K562 (cell line): ENCODE data around the gene PPP1R14B. TPM values are rescaled to one million over a fixed set of nuclear protein-coding genes. Genes with fewer than 3 reads are reported as not detected.

ENCODE experiments used
- BHLHE40 ChIP-seq: IDR thresholded peaks from 2 replicates; pipeline ENCODE4 v1.6.1; 2011; ENCODE audit warnings: low read length, improper control_type of control experiment
- CHD4 ChIP-seq: fragments of 200-600 bp; sonication (generic); IDR thresholded peaks from 3 replicates; pipeline ENCODE4 v1.6.1; 2012; ENCODE audit warnings: low read depth, mild to moderate bottlenecking, mixed read lengths, low read length, inconsistent platforms; ENCODE audit not compliant: insufficient read depth, insufficient replicate concordance, poor library complexity, severe bottlenecking
- ETS1 ChIP-seq: conservative IDR thresholded peaks from 2 replicates; pipeline ENCODE4 v1.6.1; 2011; ENCODE audit warnings: low read depth, mild to moderate bottlenecking, low read length; ENCODE audit not compliant: control insufficient read depth
- FOXP4 ChIP-seq: sonication (generic); formaldehyde crosslinking; IDR thresholded peaks from 2 replicates; pipeline ENCODE4 v1.8.0; 2022; ENCODE audit warnings: mild to moderate bottlenecking, missing genetic modification reagents, borderline replicate concordance
- JUND ChIP-seq, 2 experiments: IDR thresholded peaks; 2 replicates in 1 of 2; 3 replicates in 1 of 2; pipeline ENCODE4 v1.6.1; 2011; ENCODE audit warnings: borderline replicate concordance in 2 of 2, low read depth in 2 of 2, low read length in 2 of 2, improper control_type of control experiment in 1 of 2, missing biosample characterization in 1 of 2, missing genetic modification characterization in 1 of 2, missing genetic modification reagents in 1 of 2
- KLF16 ChIP-seq: IDR thresholded peaks from 2 replicates; pipeline ENCODE4 v1.6.1; 2016; ENCODE audit warnings: antibody characterized with exemption
- MTF1 ChIP-seq: fragments of 250-450 bp; sonication (Bioruptor Pico); IDR thresholded peaks from 2 replicates; pipeline ENCODE4 v1.9.0; 2021; ENCODE audit warnings: moderate library complexity, mild to moderate bottlenecking, inconsistent platforms, borderline replicate concordance
- NFRKB ChIP-seq: fragments of 450-650 bp; IDR thresholded peaks from 2 replicates; pipeline ENCODE4 v1.6.1; 2016; ENCODE audit warnings: low read depth
- NR1H2 ChIP-seq: sonication (generic); formaldehyde crosslinking; IDR thresholded peaks from 2 replicates; pipeline ENCODE4 v1.4.0; 2020; ENCODE audit warnings: mild to moderate bottlenecking, missing genetic modification reagents
- PHF20 ChIP-seq: fragments of 450-650 bp; IDR thresholded peaks from 2 replicates; pipeline ENCODE4 v1.6.1; 2018; ENCODE audit not compliant: partially characterized antibody
- RBM34 ChIP-seq: fragments of 200-400 bp; formaldehyde crosslinking; IDR thresholded peaks from 2 replicates; pipeline ENCODE4 v1.6.1; 2018; ENCODE audit warnings: low read length, borderline replicate concordance; ENCODE audit not compliant: insufficient read depth
- SMAD4 ChIP-seq: fragments of 250-450 bp; sonication (Bioruptor Pico); conservative IDR thresholded peaks from 2 replicates; pipeline ENCODE4 v1.8.0; 2021; ENCODE audit warnings: inconsistent platforms, mild to moderate bottlenecking, moderate library complexity
- SMARCA5 ChIP-seq: fragments of 450-650 bp; IDR thresholded peaks from 2 replicates; pipeline ENCODE4 v1.6.1; 2016
- TGIF2 ChIP-seq: sonication (generic); formaldehyde crosslinking; IDR thresholded peaks from 2 replicates; pipeline ENCODE4 v1.8.1; 2022; ENCODE audit warnings: mild to moderate bottlenecking, missing genetic modification reagents, moderate library complexity
- ZBTB2 ChIP-seq: fragments of 450-650 bp; IDR thresholded peaks from 2 replicates; pipeline ENCODE4 v1.6.1; 2016; ENCODE audit warnings: antibody characterized with exemption
- ZBTB9 ChIP-seq: fragments of 450-650 bp; formaldehyde crosslinking; IDR thresholded peaks from 2 replicates; pipeline ENCODE4 v1.4.0; 2020; ENCODE audit warnings: mild to moderate bottlenecking, moderate library complexity
- ZNF511 ChIP-seq: sonication (generic); formaldehyde crosslinking; IDR thresholded peaks from 2 replicates; pipeline ENCODE4 v1.8.0; 2022; ENCODE audit warnings: mild to moderate bottlenecking, missing genetic modification reagents
- ZNF707 ChIP-seq: fragments of 250-450 bp; sonication (Bioruptor Pico); conservative IDR thresholded peaks from 2 replicates; pipeline ENCODE4 v1.8.0; 2022; ENCODE audit warnings: inconsistent platforms, mild to moderate bottlenecking, moderate library complexity
- ZNF740 ChIP-seq, 3 experiments: fragments of 200-800 bp in 1 of 3; sonication (Bioruptor generic) in 1 of 3; sonication (generic) in 1 of 3; formaldehyde crosslinking in 1 of 3; IDR thresholded peaks; 2 replicates each; pipeline versions ENCODE4 v1.6.1 to v1.8.0; 2016 to 2022; ENCODE audit warnings: mild to moderate bottlenecking in 2 of 3, missing compliant biosample characterization in 2 of 3, missing genetic modification characterization in 2 of 3, missing genetic modification reagents in 1 of 3
- polyA plus RNA-seq, 8 experiments: library from polyadenylated mRNA; depleted of rRNA in 4 of 8; stranded (reverse) in 5 of 8; unstranded in 3 of 8; fragments of >200 nt; fragmentation: Nextera tagmentation in 2 of 8; fragmentation: Illumina TruSeq in 1 of 8; extraction: Ambion mirVana in 2 of 8; extraction: Trizol in 1 of 8; gene quantifications; 2 replicates each; pipeline versions ENCODE4 v1.2.1 to v1.2.3, GENCODE V29; 2011 to 2014; ENCODE audit warnings: inconsistent platforms in 1 of 8, missing spikeins in 1 of 8
- total RNA-seq, 7 experiments: library from RNA; depleted of rRNA in 6 of 7; stranded (reverse); fragments of >200 nt in 6 of 7; fragmentation: Illumina TruSeq in 2 of 7; extraction: Trizol in 2 of 7; gene quantifications; 2 replicates each; pipeline versions ENCODE4 v1.2.1 to v1.2.3, GENCODE V29; 2011 to 2021; ENCODE audit warnings: low replicate concordance in 1 of 7

PPP1R14B gene
- total and polyA plus RNA-seq, 9 of the 15 experiments (the other 6 are each of a cell fraction or from before 2014, with no cell fraction given) = 7.7 to 566 (median 212) TPM

- TF ChIP-seq ZNF740 (CRISPR knock-in tag; IDR thresholded peaks at IDR 0.05) (no peak), ZNF740 (tag; IDR thresholded peaks at IDR 0.05) (no peak), ZNF511 (peak; percentile 42; the same call in 1 of the 2 replicates), SMAD4 (peak; percentile 40; the same call in 1 of the 2 replicates), CHD4 (no peak), SMARCA5 (no peak), RBM34 (no peak), ZNF707 (CRISPR knock-in tag) (no peak), ZBTB9 (CRISPR knock-in tag) (peak; percentile 40; the same call in 1 of the 2 replicates), TGIF2 (no peak), FOXP4 (0 out of 2 replicates have a peak, but pooled peaks have one; percentile 16), PHF20 (peak; percentile 4), ZBTB2 (no peak), ETS1 (0 out of 2 replicates have a peak, but pooled peaks have one; percentile 41), MTF1 (CRISPR knock-in tag) (no peak), BHLHE40 (no peak), KLF16 (no peak), NR1H2 (0 out of 2 replicates have a peak, but pooled peaks have one; percentile 7), NFRKB (peak; percentile 23; the same call in 1 of the 2 replicates), JUND (IDR thresholded peaks at IDR 0.05; ENCODE audit: borderline replicate concordance, low read depth, low read length) (no peak), JUND (tag; IDR thresholded peaks at IDR 0.05; ENCODE audit: borderline replicate concordance, low read depth, low read length) (no peak)
Measured at GRCh38 chr11:64226507-64227051, 20.2 kb downstream of the PPP1R14B start (continued).
